KOPT-K1 (cell line): ENCODE data around the gene TXNRD2.
"Not testable (repeated sequence)": the region's sequence is repeated elsewhere in the genome, so short reads cannot be mapped to it uniquely, and the experiment has no call there.

Source experiments
- H3K27ac ChIP-seq: fragments of 200-600 bp; sonication (generic); 2 replicates; pipeline ENCODE4 v1.5.1; 2016; ENCODE audit warnings: antibody characterized with exemption, mild to moderate bottlenecking, low read depth, low read length; ENCODE audit not compliant: poor library complexity, severe bottlenecking
- H3K36me3 ChIP-seq: fragments of 200-600 bp; sonication (generic); 2 replicates; pipeline ENCODE4 v1.5.1; 2017; ENCODE audit warnings: antibody characterized with exemption, mild to moderate bottlenecking, low read length, moderate library complexity; ENCODE audit not compliant: insufficient read depth
- H3K9me3 ChIP-seq: fragments of 200-600 bp; sonication (generic); 2 replicates; pipeline ENCODE4 v1.5.1; 2017; ENCODE audit warnings: antibody characterized with exemption, low read length, mild to moderate bottlenecking; ENCODE audit not compliant: insufficient read depth, poor library complexity, severe bottlenecking

Gene TXNRD2

DNA sequence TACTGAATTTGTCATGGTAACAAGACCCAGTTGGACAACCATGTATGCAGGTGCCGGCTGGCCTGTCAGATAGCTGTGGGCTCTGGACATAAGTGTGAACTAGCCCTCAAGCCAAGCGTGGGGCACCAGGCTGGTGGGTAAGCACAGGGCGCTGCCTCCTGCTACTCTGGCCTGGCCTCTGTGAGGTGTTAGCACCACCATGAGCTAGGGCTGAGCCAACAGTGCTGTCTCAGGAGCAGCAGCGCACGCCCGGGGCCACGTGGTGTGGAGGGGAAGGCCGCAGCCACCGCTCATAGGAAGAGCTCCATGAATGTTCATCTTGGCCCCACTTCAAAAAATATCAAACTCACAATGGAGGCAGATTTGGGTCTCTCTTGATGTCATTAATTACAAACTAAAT lies 51.7 kb downstream of the TXNRD2 start:
- Histone ChIP-seq H3K9me3 (no peaks in the 10 kb centered on the region), H3K36me3 (no peaks in the 10 kb centered on the region), H3K27ac (peak overlapping the region; percentile 98)

GRCh38 chr22:19888131-19888746 lies 53.4 kb downstream of the TXNRD2 start:
- Histone ChIP-seq H3K9me3 (no peaks in the 10 kb centered on the region), H3K36me3 (no peaks in the 10 kb centered on the region), H3K27ac (peak overlapping the region; percentile 98)

DNA sequence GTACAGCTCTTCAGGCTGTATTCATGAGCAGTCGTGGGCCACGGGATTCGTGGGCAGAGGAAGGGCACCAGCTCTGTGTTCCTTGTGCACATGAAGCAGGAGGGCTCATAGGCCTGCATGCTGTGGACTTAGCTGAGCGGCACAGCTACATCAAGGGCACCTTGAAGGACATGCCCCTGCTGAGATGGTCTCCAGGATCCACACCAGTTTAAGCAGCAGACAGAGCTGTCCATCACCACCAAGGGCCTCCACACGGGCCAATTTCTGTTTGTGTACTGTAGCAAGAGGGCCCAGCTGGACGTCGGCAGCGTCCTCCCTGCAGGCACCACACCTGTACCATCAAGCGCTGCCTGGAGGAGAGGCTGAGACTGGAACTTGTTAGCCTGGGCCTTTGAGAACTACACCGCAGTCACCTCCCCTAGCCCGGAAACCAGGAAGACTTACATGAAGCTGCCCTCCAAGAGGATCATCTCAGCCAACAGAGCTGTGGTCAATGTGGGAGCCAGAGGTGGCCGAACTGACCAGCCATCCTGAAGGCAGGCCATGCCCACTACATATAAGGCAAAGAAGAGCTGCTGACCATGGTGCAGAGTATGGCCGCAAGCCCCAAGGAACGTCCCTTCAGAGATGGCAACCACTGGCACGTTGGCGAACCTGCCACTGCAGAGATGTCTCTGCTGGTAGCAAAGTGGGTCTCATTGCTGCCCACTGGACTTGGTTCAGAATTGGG lies 54.2 kb downstream of the TXNRD2 start:
- H3K36me3 ChIP-seq, result no peaks in the 10 kb centered on the region
- H3K27ac ChIP-seq, result peak overlapping the region; percentile 98
- no peaks in the 10 kb centered on the region for H3K9me3 ChIP-seq

GRCh38 chr22:19886605-19887255 lies 54.9 kb downstream of the TXNRD2 start:
- H3K36me3 ChIP-seq, result no peaks in the 10 kb centered on the region
- no peaks in the 10 kb centered on the region for H3K9me3 ChIP-seq
- peak overlapping the region; percentile 98 for H3K27ac ChIP-seq

- Histone ChIP-seq H3K27ac (peak overlapping the region; percentile 98), H3K36me3 (no peaks in the 10 kb centered on the region), H3K9me3 (no peaks in the 10 kb centered on the region)
Measured at GRCh38 chr22:19885841-19886592, 55.6 kb downstream of the TXNRD2 start.

GRCh38 chr22:19884954-19885751 lies 56.5 kb downstream of the TXNRD2 start:
- Histone ChIP-seq H3K27ac (peak overlapping the region; percentile 98), H3K9me3 (no peaks in the 10 kb centered on the region), H3K36me3 (no peaks in the 10 kb centered on the region)

- Histone ChIP-seq H3K9me3 (no peaks in the 10 kb centered on the region), H3K36me3 (no peaks in the 10 kb centered on the region), H3K27ac (peak overlapping the region; percentile 98)
Measured at GRCh38 chr22:19884161-19884953, 57.3 kb downstream of the TXNRD2 start.

GRCh38 chr22:19883446-19883845 lies 58.2 kb downstream of the TXNRD2 start:
- H3K36me3 ChIP-seq, H3K9me3 ChIP-seq, H3K27ac ChIP-seq: not testable (repeated sequence)

GRCh38 chr22:19882446-19883381 lies 58.9 kb downstream of the TXNRD2 start:
- Histone ChIP-seq H3K36me3 (no peaks in the 10 kb centered on the region), H3K27ac (no peak overlapping the region), H3K9me3 (no peaks in the 10 kb centered on the region)

- Histone ChIP-seq H3K36me3 (no peaks in the 10 kb centered on the region), H3K9me3 (no peaks in the 10 kb centered on the region), H3K27ac (no peak overlapping the region)
Measured at GRCh38 chr22:19880786-19881569, 60.6 kb downstream of the TXNRD2 start.

- Histone ChIP-seq H3K27ac (peak overlapping the region; percentile 24), H3K9me3 (no peaks in the 10 kb centered on the region), H3K36me3 (no peaks in the 10 kb centered on the region)
Measured at GRCh38 chr22:19879992-19880785, 61.4 kb downstream of the TXNRD2 start.

GRCh38 chr22:19879643-19879991 lies 62.0 kb downstream of the TXNRD2 start:
- Histone ChIP-seq H3K27ac (peak overlapping the region; percentile 24), H3K9me3 (no peaks in the 10 kb centered on the region), H3K36me3 (no peaks in the 10 kb centered on the region)
